Keratinocyte (primary cell): ENCODE results near the gene FER1L5. TPM values are rescaled to one million over a fixed set of nuclear protein-coding genes. Genes with fewer than 3 reads are reported as not detected.

Experiments
- DNase-seq: peaks from one replicate; pipeline ENCODE4 v3.0.0-alpha.2; 2011; ENCODE audit warnings: low read depth, missing footprints, low spot score
- FAIRE-seq: peaks from 2 replicates; lab custom pipeline; 2011; peaks lifted over from hg19 to GRCh38; lab: Jason Lieb, UNC
- H2AFZ ChIP-seq: 2 replicates; pipeline ENCODE4 v1.6.0; 2012; ENCODE audit warnings: low read length, control low read depth, inconsistent platforms; ENCODE audit not compliant: control insufficient read depth
- H3K27ac ChIP-seq: 2 replicates; pipeline ENCODE4 v1.5.1; 2011; ENCODE audit warnings: low read length; ENCODE audit not compliant: control insufficient read depth, insufficient read depth
- H3K27me3 ChIP-seq: 3 replicates; pipeline ENCODE4 v1.6.0; 2011; ENCODE audit warnings: low read length; ENCODE audit not compliant: control insufficient read depth, insufficient read depth; ENCODE audit errors: extremely low read depth
- H3K36me3 ChIP-seq, 2 experiments: 2 replicates in 1 of 2; 3 replicates in 1 of 2; pipeline ENCODE4 v1.5.1; 2011; ENCODE audit warnings: low read length in 2 of 2, mild to moderate bottlenecking in 1 of 2; ENCODE audit not compliant: control insufficient read depth in 2 of 2, insufficient read depth in 2 of 2; ENCODE audit errors: extremely low read depth in 1 of 2
- H3K4me1 ChIP-seq: 3 replicates; pipeline ENCODE4 v1.5.1; 2011; ENCODE audit warnings: low read length; ENCODE audit not compliant: control insufficient read depth, insufficient read depth; ENCODE audit errors: extremely low read depth
- H3K4me2 ChIP-seq: 3 replicates; pipeline ENCODE4 v1.6.0; 2011; ENCODE audit warnings: low read depth, low read length; ENCODE audit not compliant: control insufficient read depth, insufficient read depth; ENCODE audit errors: extremely low read depth
- H3K4me3 ChIP-seq, 3 experiments: fragments of 200-600 bp in 1 of 3; sonication (generic) in 1 of 3; 2 replicates in 2 of 3; 3 replicates in 1 of 3; pipeline ENCODE4 v1.5.1; 2011 to 2016; ENCODE audit warnings: low read length in 3 of 3, mild to moderate bottlenecking in 3 of 3, control low read depth in 2 of 3, inconsistent platforms in 1 of 3, low read depth in 1 of 3, mixed read lengths in 1 of 3, mixed run types in 1 of 3, moderate library complexity in 1 of 3; ENCODE audit not compliant: control insufficient read depth in 2 of 3, insufficient read depth in 2 of 3; ENCODE audit errors: extremely low read depth in 1 of 3
- H3K79me2 ChIP-seq: 2 replicates; pipeline ENCODE4 v1.6.0; 2012; ENCODE audit warnings: low read length; ENCODE audit not compliant: control insufficient read depth, insufficient read depth
- H3K9ac ChIP-seq: 3 replicates; pipeline ENCODE4 v1.6.0; 2011; ENCODE audit warnings: low read length; ENCODE audit not compliant: control insufficient read depth, insufficient read depth; ENCODE audit errors: extremely low read depth
- H3K9me1 ChIP-seq: 3 replicates; pipeline ENCODE4 v1.6.0; 2011; ENCODE audit warnings: low read length; ENCODE audit not compliant: control insufficient read depth, insufficient read depth; ENCODE audit errors: extremely low read depth
- H3K9me3 ChIP-seq: 2 replicates; pipeline ENCODE4 v1.5.1; 2012; ENCODE audit warnings: low read depth, low read length; ENCODE audit not compliant: control insufficient read depth
- H4K20me1 ChIP-seq: 3 replicates; pipeline ENCODE4 v1.6.0; 2011; ENCODE audit warnings: low read length; ENCODE audit not compliant: control insufficient read depth, insufficient read depth; ENCODE audit errors: extremely low read depth
- EZH2 ChIP-seq: IDR thresholded peaks from one replicate; pipeline ENCODE4 v1.6.1; 2012; ENCODE audit warnings: inconsistent platforms, mild to moderate bottlenecking, low read length, moderate library complexity
- dilution Hi-C: fragments of 300-500 bp; cut with MboI; formaldehyde crosslinking; loops from one replicate; pipeline ENCODE4 v1.7.0; 2020; ENCODE audit warnings: low sequenced_read_pairs; ENCODE audit not compliant: extremely low pct_ligation_motif_present
- polyA plus RNA-seq, 5 experiments: library from polyadenylated mRNA; depleted of rRNA in 3 of 5; stranded (reverse) in 3 of 5; stranded (forward) in 1 of 5; unstranded in 1 of 5; fragments of >200 nt; gene quantifications; 1 replicate in 1 of 5; 2 replicates in 3 of 5; 3 replicates in 1 of 5; pipeline versions ENCODE4 v1.2.1 to v1.2.3, GENCODE V29; 2011 to 2012; ENCODE audit warnings: missing spikeins in 2 of 5, low read depth in 1 of 5, low replicate concordance in 1 of 5
- TF ChIP-seq, protein P1 (sequence below), 3 experiments: IDR thresholded peaks in 1 of 3; conservative IDR thresholded peaks in 1 of 3; optimal IDR thresholded peaks in 1 of 3; 2 replicates in 2 of 3; 3 replicates in 1 of 3; pipeline versions ENCODE3 to v1.5.1; 2011; ENCODE audit warnings: low read length in 3 of 3, mild to moderate bottlenecking in 3 of 3, moderate library complexity in 2 of 3, control low read depth in 1 of 3, inconsistent platforms in 1 of 3; ENCODE audit not compliant: insufficient read depth in 2 of 3; ENCODE audit errors: extremely low read depth in 1 of 3

The FER1L5 gene
- polyA plus RNA-seq, 1 donor (not counting 4 experiments of a cell fraction or from before 2014, with no cell fraction given), result 0.01 TPM

DNA sequence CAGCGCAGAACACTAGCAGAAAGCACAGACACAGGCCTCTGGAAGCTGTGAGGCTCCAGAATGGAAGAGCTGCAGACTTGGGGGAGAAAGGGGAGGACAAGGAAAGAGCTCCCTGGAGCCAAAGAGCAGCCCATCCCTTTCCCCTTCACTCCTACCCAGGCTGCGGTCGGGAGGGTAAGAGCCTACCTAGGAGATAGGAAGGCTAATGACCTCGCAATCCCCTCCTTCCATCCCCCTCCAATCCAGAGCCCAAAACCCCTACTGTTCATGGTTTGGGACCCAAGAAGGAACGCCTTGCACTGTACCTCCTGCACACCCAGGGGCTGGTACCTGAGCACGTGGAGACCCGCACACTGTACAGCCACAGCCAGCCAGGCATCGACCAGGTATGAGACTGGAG, 57.5 kb downstream of the FER1L5 start:
- Histone ChIP-seq H3K36me3 (peaks cover 4% of the 10 kb centered on the region in 2 experiments), H3K27me3 (no peaks in the 10 kb centered on the region), H3K4me3 (no peak overlapping the region), H3K27ac (no peak overlapping the region), H3K4me2 (no peak overlapping the region), H3K79me2 (no peaks in the 10 kb centered on the region), H4K20me1 (no peaks in the 10 kb centered on the region), H3K9me3 (no peaks in the 10 kb centered on the region), H3K9ac (no peak overlapping the region), H3K4me1 (peaks cover 23% of the 10 kb centered on the region), H2AFZ (no peak overlapping the region), H3K9me1 (no peaks in the 10 kb centered on the region)
- DNase-seq (no peak), FAIRE-seq (no peak)
- TF ChIP-seq, protein P1, sequence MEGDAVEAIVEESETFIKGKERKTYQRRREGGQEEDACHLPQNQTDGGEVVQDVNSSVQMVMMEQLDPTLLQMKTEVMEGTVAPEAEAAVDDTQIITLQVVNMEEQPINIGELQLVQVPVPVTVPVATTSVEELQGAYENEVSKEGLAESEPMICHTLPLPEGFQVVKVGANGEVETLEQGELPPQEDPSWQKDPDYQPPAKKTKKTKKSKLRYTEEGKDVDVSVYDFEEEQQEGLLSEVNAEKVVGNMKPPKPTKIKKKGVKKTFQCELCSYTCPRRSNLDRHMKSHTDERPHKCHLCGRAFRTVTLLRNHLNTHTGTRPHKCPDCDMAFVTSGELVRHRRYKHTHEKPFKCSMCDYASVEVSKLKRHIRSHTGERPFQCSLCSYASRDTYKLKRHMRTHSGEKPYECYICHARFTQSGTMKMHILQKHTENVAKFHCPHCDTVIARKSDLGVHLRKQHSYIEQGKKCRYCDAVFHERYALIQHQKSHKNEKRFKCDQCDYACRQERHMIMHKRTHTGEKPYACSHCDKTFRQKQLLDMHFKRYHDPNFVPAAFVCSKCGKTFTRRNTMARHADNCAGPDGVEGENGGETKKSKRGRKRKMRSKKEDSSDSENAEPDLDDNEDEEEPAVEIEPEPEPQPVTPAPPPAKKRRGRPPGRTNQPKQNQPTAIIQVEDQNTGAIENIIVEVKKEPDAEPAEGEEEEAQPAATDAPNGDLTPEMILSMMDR (optimal IDR thresholded peaks at IDR 0.05 in 1 of 3, IDR thresholded peaks at IDR 0.05 in 1 of 3, conservative IDR thresholded peaks at IDR 0.05 in 1 of 3; ENCODE audit: extremely low read depth in 1 of 3, insufficient read depth in 2 of 3, low read length in 3 of 3), result no peak
- TF ChIP-seq EZH2, result no peak
- dilution Hi-C loops, result no loop called here

DNA sequence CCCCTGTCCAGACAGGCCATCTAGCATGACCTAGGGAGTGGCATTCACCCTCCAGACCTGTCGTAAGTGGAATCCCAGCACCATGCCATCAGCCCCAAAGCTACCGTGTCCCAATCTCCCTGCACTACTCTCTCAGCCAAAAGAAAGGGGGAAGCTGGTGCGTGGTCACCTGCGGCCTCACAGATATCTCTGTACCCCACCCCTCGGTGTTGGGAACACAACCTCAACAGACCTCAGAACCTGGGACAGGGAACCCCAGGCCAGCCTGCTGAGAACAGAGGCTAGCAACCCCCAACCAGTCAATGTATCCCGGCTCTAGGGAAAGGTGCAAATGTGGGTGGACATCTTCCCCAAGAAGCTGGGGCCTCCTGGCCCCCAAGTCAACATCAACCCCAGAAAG, 59.1 kb downstream of the FER1L5 start:
- dilution Hi-C loops, result no loop called here
- H3K27ac ChIP-seq, result no peak overlapping the region
- no peak overlapping the region for H3K9ac ChIP-seq
- no peaks in the 10 kb centered on the region for H3K9me1 ChIP-seq
- H4K20me1 ChIP-seq, result no peaks in the 10 kb centered on the region
- H3K27me3 ChIP-seq, result no peaks in the 10 kb centered on the region
- H3K4me2 ChIP-seq, result no peak overlapping the region
- H3K79me2 ChIP-seq, result no peaks in the 10 kb centered on the region
- H3K4me3 ChIP-seq, result no peak overlapping the region
- DNase-seq, result no peak
- H3K9me3 ChIP-seq, result no peaks in the 10 kb centered on the region
- H3K36me3 ChIP-seq, result peaks cover 13 to 16% of the 10 kb centered on the region in 2 experiments
- FAIRE-seq, result no peak
- peaks cover 23% of the 10 kb centered on the region for H3K4me1 ChIP-seq
- no peak for TF ChIP-seq EZH2
- TF ChIP-seq, protein P1 (optimal IDR thresholded peaks at IDR 0.05 in 1 of 3, IDR thresholded peaks at IDR 0.05 in 1 of 3, conservative IDR thresholded peaks at IDR 0.05 in 1 of 3; ENCODE audit: extremely low read depth in 1 of 3, insufficient read depth in 2 of 3, low read length in 3 of 3), result no peak
- H2AFZ ChIP-seq, result no peak overlapping the region
